ENCODE results near the gene HTRA1.

- TF ChIP-seq CTCF (conservative IDR thresholded peaks at IDR 0.05) (no peak), ZFX (IDR thresholded peaks at IDR 0.05) (no peak)
These were observed 97.1 kb downstream of the HTRA1 start for GRCh38 chr10:122558452-122558851.

All from C4-2B (cell line).